ENCODE measurements around the gene FCN2. TPM values are rescaled to one million over a fixed set of nuclear protein-coding genes. Genes with fewer than 3 reads are reported as not detected.

Gene FCN2
- total RNA-seq, 1 experiment from 2014 or later, result not detected

GRCh38 chr9:134914501-134914834 is 33.9 kb downstream of the FCN2 start:
- peak in 1 of 2 experiments; percentile 0 for DNase-seq
- H3K4me3 ChIP-seq, result no peak overlapping the region
- peaks cover 9% of the 10 kb centered on the region; the same call in 1 of the 2 replicates for H3K27me3 ChIP-seq
- no peak overlapping the region for H3K27ac ChIP-seq
- no peaks in the 10 kb centered on the region for H3K36me3 ChIP-seq
- no peaks in the 10 kb centered on the region for H3K4me1 ChIP-seq
- no peaks in the 10 kb centered on the region for H3K9me3 ChIP-seq (replicated peaks)

DNA sequence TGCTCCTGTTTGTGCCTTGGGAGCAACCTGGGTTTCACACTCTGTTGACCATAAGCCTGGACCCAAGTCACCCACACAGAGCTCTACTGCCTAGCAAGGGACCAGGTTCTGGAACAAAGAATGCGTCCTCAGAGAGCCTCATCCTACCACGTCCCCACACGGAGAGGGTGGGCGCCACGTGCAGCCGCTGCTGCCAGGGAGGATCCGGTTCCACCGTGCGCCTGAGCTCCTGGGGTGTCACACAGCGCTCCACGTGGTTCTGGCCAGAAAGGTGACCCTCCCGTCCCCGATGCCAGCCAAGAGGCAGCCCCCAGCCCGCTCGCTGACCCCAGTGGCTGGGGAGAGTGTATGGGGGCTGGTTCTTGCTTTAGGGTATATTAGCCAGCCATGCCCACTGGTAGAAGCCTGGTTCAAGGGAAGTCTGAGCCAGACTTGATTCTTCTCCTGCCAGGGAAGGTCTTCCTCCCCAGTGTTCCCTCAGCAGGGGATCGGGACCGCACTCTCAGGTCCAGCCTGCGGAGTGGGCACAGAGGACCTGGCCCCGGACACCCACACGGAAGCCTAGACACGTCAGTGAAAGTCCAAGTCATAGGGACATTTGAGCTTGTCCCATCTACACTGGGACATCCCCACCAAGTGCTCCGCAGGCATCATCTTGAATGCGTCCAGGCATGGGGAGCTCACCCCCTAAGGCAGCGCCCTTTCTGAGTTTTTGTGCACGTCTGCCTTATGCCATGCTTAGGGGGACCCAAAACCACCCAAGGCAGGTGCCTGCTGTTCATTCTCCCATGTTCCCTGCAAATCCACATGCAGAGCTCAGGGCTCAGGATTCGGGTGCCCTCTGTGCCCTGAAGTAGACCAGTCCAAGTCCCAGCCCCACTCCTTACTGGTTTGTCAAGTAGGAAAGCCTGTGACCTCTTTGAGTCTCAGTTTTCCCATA is 34.7 kb downstream of the FCN2 start:
- Histone ChIP-seq H3K27ac (no peak overlapping the region), H3K4me1 (no peaks in the 10 kb centered on the region), H3K27me3 (0 out of 2 replicates have a peak, but pooled peaks cover 9% of the 10 kb centered on the region), H3K9me3 (replicated peaks) (no peaks in the 10 kb centered on the region), H3K36me3 (no peaks in the 10 kb centered on the region), H3K4me3 (no peak overlapping the region)
- peak in 1 of 2 experiments; percentile 2 for DNase-seq

DNA sequence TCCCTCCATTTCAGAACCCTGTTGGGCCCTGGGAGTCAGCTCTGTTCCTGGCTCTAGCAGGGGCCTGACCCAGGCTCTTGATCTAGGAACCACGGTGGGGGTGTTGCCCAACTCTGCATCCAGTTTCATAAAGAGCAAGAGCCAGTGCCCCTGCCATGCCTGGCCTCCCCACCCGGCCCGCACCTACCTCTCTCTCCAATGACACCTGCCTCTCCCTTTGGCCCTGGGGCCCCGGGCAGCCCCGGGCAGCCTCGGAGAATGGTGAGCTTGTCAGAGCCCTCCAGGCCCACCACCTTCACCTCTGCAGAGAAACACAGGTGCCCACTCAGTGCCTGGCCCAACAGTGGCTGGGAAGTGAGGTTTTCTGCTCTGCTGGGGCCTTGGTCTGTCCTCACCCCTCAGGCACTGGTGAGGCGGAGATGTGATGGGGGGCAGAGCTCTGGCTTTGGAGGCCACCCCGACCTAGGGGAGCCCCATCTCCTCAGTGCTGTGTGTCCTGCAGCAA is 35.6 kb downstream of the FCN2 start:
- H3K4me3 ChIP-seq, result no peak overlapping the region
- 0 out of 2 replicates have a peak, but pooled peaks cover 9% of the 10 kb centered on the region for H3K27me3 ChIP-seq
- DNase-seq, result no peak
- no peaks in the 10 kb centered on the region for H3K9me3 ChIP-seq (replicated peaks)
- no peak overlapping the region for H3K27ac ChIP-seq
- H3K36me3 ChIP-seq, result no peaks in the 10 kb centered on the region
- no peaks in the 10 kb centered on the region for H3K4me1 ChIP-seq

GRCh38 chr9:134917431-134918373 is 37.1 kb downstream of the FCN2 start, which contains the start of gene FCN1:
TSS of gene FCN1 (minus strand) at chr9:134917912. CDS start at chr9:134917871, 41 bp downstream.
- H3K9me3 ChIP-seq (replicated peaks), result no peaks in the 10 kb centered on the region
- no peak within 1 kb of the TSS for H3K27ac ChIP-seq
- H3K4me1 ChIP-seq, result no peaks in the 10 kb centered on the region
- DNase-seq, result peak in 1 of 2 experiments; percentile 2
- H3K27me3 ChIP-seq, result 0 out of 2 replicates have a peak, but pooled peaks cover 6% of the 10 kb centered on the region
- H3K36me3 ChIP-seq, result no peaks in the 10 kb centered on the region
- no peak within 1 kb of the TSS for H3K4me3 ChIP-seq

GRCh38 chr9:134918646-134919045 is 38.0 kb downstream of the FCN2 start:
- Histone ChIP-seq H3K4me3 (no peak overlapping the region), H3K27me3 (0 out of 2 replicates have a peak, but pooled peaks cover 6% of the 10 kb centered on the region), H3K36me3 (no peaks in the 10 kb centered on the region), H3K4me1 (no peaks in the 10 kb centered on the region), H3K27ac (no peak overlapping the region), H3K9me3 (replicated peaks) (no peaks in the 10 kb centered on the region)
- DNase-seq, result no peak

GRCh38 chr9:134919303-134919702 is 38.7 kb downstream of the FCN2 start:
- no peak overlapping the region for H3K27ac ChIP-seq
- no peaks in the 10 kb centered on the region for H3K36me3 ChIP-seq
- DNase-seq, result no peak
- H3K27me3 ChIP-seq, result 0 out of 2 replicates have a peak, but pooled peaks cover 6% of the 10 kb centered on the region
- no peaks in the 10 kb centered on the region for H3K4me1 ChIP-seq
- no peak overlapping the region for H3K4me3 ChIP-seq
- no peaks in the 10 kb centered on the region for H3K9me3 ChIP-seq (replicated peaks)

GRCh38 chr9:134922066-134922931 is 41.7 kb downstream of the FCN2 start:
- H3K36me3 ChIP-seq, result no peaks in the 10 kb centered on the region
- DNase-seq, result no peak
- H3K4me3 ChIP-seq, result no peak overlapping the region
- H3K27ac ChIP-seq, result no peak overlapping the region
- no peaks in the 10 kb centered on the region for H3K4me1 ChIP-seq
- peaks cover 4% of the 10 kb centered on the region; the same call in 1 of the 2 replicates for H3K27me3 ChIP-seq
- H3K9me3 ChIP-seq (replicated peaks), result 0 out of 2 replicates have a peak, but pooled peaks cover 3% of the 10 kb centered on the region

GRCh38 chr9:134922932-134923240 is 42.3 kb downstream of the FCN2 start:
- H3K4me1 ChIP-seq, result no peaks in the 10 kb centered on the region
- H3K36me3 ChIP-seq, result no peaks in the 10 kb centered on the region
- peaks cover 3% of the 10 kb centered on the region; the same call in 1 of the 2 replicates for H3K27me3 ChIP-seq
- no peak overlapping the region for H3K4me3 ChIP-seq
- no peak for DNase-seq
- 0 out of 2 replicates have a peak, but pooled peaks cover 3% of the 10 kb centered on the region for H3K9me3 ChIP-seq (replicated peaks)
- no peak overlapping the region for H3K27ac ChIP-seq

GRCh38 chr9:134923466-134923865 is 42.9 kb downstream of the FCN2 start:
- H3K9me3 ChIP-seq (replicated peaks), result 0 out of 2 replicates have a peak, but pooled peaks cover 3% of the 10 kb centered on the region

DNA sequence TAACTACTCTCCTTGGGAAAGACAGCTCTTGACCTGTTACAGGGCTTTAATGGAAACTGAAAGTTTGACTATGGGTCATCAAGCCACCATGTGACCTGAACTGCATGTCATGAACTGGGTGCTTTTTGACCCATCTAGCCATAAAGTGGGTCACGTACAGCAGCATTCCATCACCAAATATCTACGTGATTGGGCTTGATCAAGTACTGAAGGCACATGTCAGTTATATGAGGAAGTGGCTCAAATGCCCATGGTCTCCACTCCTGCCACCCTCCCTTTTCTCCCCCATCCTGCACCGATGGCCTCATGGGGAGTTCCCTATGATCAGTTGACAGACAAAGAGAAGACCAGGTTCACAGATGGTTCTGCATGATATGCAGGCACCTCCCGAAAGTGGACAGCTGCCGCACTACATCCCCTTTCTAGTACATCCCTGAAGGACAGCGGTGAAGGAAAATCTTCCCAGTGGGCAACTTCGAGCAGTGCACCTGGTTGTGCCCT is 44.5 kb downstream of the FCN2 start:
- 0 out of 2 replicates have a peak, but pooled peaks cover 3% of the 10 kb centered on the region for H3K9me3 ChIP-seq (replicated peaks)
- no peak overlapping the region for H3K27ac ChIP-seq
- H3K27me3 ChIP-seq, result peaks cover 8% of the 10 kb centered on the region
- H3K36me3 ChIP-seq, result no peaks in the 10 kb centered on the region
- no peaks in the 10 kb centered on the region for H3K4me1 ChIP-seq
- H3K4me3 ChIP-seq, result no peak overlapping the region
- no peak for DNase-seq

More at GRCh38 chr9:134923466-134923865, 42.9 kb downstream of the FCN2 start:
- Histone ChIP-seq H3K4me1 (no peaks in the 10 kb centered on the region), H3K36me3 (no peaks in the 10 kb centered on the region), H3K4me3 (no peak overlapping the region), H3K27ac (no peak overlapping the region), H3K27me3 (peaks cover 5% of the 10 kb centered on the region)
- DNase-seq, result no peak

DNA sequence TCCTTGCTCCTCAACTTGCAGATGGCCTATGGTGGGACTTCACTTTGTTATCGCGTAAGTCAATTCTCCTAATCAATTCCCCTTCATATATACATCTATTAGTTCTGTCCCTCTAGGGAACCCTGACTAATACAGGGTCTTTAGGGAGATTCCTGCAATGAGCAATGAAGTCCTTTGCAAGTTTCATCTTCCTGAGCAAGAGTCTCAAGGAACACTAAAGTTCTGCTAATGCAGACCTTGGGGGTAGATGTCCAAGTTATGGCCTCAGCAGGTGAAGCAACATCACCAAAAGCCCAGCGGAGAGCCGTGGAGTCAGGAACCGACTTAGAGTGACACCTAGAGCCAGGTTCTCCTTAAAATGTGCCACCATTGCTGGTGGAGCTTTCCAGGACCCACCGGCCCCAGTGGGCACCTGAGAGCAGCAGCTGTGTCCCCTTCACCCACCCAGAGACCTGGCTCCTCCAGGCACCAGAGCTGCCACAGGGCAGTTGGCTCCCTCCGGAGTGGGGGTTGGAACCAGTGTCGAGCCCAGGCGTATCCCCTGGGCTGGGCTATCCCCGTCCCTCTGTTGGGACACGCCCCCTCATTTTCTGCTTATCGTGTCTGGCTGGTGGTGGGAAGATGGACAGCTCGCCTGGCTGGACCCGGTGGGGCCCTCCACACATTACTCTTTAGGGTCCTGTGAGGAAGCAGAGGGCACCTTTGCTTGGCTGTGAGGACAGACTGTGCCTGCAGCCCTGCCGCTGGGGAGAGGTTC is 48.0 kb downstream of the FCN2 start:
- H3K36me3 ChIP-seq, result no peaks in the 10 kb centered on the region
- no peaks in the 10 kb centered on the region for H3K4me1 ChIP-seq
- no peak overlapping the region for H3K27ac ChIP-seq
- peaks cover 14% of the 10 kb centered on the region for H3K27me3 ChIP-seq
- H3K9me3 ChIP-seq (replicated peaks), result 0 out of 2 replicates have a peak, but pooled peaks cover 3% of the 10 kb centered on the region
- DNase-seq, result no peak
- H3K4me3 ChIP-seq, result no peak overlapping the region

GRCh38 chr9:134929193-134930158 is 48.9 kb downstream of the FCN2 start:
- Histone ChIP-seq H3K4me3 (no peak overlapping the region), H3K9me3 (replicated peaks) (0 out of 2 replicates have a peak, but pooled peaks cover 3% of the 10 kb centered on the region), H3K27ac (no peak overlapping the region), H3K27me3 (peaks cover 21% of the 10 kb centered on the region), H3K4me1 (no peaks in the 10 kb centered on the region), H3K36me3 (no peaks in the 10 kb centered on the region)
- DNase-seq, result no peak

Data from SJCRH30 (cell line).